GM23338 (cell line): ENCODE results near the gene TRIM58. TPM values are rescaled to one million over a fixed set of nuclear protein-coding genes. Genes with fewer than 3 reads are reported as not detected.

Experiments
- ZNF114 ChIP-seq: fragments of 250-450 bp; sonication (Bioruptor Pico); IDR thresholded peaks from 2 replicates; pipeline ENCODE4 v1.5.0; 2020; ENCODE audit warnings: mild to moderate bottlenecking, moderate library complexity
- polyA plus RNA-seq: library from polyadenylated mRNA; unstranded; fragments of >200 nt; fragmentation: Nextera tagmentation; extraction: Ambion mirVana; gene quantifications from 2 replicates; pipeline ENCODE4 v1.2.1, GENCODE V29; 2016
- total RNA-seq: library from RNA; depleted of rRNA; stranded (reverse); fragments of >200 nt; shearing (Covaris generic); gene quantifications from 2 replicates; pipeline ENCODE4 v1.2.3, GENCODE V29; 2014; rRNA removed
- TF ChIP-seq, protein P1 (sequence below): fragments of 250-450 bp; sonication (Bioruptor Pico); IDR thresholded peaks from 2 replicates; pipeline ENCODE4 v1.5.0; 2020; ENCODE audit warnings: mild to moderate bottlenecking, moderate library complexity
- TF ChIP-seq, protein P2 (sequence below), 2 experiments: fragments of 200-600 bp in 1 of 2; sonication (generic) in 1 of 2; conservative IDR thresholded peaks; 2 replicates each; pipeline versions ENCODE4 v1.5.1 to v1.6.1; 2016 to 2017; ENCODE audit warnings: antibody characterized with exemption in 2 of 2, low read depth in 2 of 2, mild to moderate bottlenecking in 2 of 2, moderate library complexity in 1 of 2

TRIM58 gene
- total and polyA plus RNA-seq, 2 experiments from 2014 or later = 2.4 to 3.4 TPM

DNA sequence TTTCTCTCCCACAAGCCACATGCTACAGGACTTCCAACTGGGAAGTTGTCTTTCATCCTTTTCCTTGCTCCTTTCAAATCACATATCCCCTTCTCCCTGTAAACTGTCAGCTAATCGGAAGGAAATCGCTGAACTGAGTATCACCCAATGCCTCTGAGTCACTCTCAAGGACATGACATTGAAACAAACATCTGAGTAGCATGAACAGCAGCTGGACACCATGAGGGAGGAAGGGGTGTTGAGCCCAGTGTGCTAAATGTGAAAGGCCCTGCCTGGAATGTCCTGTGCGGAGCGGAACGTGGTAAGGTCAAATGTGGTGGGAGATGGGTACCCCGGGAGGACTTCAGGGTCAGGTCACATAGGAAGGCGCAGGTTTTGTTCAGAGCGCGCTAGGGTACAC, 67.9 kb downstream of the TRIM58 start, which contains the start of gene OR2AJ1 (continued):
- TF ChIP-seq, protein P1, sequence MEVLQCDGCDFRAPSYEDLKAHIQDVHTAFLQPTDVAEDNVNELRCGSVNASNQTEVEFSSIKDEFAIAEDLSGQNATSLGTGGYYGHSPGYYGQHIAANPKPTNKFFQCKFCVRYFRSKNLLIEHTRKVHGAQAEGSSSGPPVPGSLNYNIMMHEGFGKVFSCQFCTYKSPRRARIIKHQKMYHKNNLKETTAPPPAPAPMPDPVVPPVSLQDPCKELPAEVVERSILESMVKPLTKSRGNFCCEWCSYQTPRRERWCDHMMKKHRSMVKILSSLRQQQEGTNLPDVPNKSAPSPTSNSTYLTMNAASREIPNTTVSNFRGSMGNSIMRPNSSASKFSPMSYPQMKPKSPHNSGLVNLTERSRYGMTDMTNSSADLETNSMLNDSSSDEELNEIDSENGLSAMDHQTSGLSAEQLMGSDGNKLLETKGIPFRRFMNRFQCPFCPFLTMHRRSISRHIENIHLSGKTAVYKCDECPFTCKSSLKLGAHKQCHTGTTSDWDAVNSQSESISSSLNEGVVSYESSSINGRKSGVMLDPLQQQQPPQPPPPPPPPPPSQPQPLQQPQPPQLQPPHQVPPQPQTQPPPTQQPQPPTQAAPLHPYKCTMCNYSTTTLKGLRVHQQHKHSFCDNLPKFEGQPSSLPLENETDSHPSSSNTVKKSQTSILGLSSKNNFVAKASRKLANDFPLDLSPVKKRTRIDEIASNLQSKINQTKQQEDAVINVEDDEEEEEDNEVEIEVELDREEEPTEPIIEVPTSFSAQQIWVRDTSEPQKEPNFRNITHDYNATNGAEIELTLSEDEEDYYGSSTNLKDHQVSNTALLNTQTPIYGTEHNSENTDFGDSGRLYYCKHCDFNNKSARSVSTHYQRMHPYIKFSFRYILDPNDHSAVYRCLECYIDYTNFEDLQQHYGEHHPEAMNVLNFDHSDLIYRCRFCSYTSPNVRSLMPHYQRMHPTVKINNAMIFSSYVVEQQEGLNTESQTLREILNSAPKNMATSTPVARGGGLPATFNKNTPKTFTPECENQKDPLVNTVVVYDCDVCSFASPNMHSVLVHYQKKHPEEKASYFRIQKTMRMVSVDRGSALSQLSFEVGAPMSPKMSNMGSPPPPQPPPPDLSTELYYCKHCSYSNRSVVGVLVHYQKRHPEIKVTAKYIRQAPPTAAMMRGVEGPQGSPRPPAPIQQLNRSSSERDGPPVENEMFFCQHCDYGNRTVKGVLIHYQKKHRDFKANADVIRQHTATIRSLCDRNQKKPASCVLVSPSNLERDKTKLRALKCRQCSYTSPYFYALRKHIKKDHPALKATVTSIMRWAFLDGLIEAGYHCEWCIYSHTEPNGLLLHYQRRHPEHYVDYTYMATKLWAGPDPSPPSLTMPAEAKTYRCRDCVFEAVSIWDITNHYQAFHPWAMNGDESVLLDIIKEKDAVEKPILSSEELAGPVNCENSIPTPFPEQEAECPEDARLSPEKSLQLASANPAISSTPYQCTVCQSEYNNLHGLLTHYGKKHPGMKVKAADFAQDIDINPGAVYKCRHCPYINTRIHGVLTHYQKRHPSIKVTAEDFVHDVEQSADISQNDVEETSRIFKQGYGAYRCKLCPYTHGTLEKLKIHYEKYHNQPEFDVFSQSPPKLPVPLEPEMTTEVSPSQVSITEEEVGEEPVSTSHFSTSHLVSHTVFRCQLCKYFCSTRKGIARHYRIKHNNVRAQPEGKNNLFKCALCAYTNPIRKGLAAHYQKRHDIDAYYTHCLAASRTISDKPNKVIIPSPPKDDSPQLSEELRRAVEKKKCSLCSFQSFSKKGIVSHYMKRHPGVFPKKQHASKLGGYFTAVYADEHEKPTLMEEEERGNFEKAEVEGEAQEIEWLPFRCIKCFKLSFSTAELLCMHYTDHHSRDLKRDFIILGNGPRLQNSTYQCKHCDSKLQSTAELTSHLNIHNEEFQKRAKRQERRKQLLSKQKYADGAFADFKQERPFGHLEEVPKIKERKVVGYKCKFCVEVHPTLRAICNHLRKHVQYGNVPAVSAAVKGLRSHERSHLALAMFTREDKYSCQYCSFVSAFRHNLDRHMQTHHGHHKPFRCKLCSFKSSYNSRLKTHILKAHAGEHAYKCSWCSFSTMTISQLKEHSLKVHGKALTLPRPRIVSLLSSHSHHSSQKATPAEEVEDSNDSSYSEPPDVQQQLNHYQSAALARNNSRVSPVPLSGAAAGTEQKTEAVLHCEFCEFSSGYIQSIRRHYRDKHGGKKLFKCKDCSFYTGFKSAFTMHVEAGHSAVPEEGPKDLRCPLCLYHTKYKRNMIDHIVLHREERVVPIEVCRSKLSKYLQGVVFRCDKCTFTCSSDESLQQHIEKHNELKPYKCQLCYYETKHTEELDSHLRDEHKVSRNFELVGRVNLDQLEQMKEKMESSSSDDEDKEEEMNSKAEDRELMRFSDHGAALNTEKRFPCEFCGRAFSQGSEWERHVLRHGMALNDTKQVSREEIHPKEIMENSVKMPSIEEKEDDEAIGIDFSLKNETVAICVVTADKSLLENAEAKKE = no peak
- TF ChIP-seq, protein P2, sequence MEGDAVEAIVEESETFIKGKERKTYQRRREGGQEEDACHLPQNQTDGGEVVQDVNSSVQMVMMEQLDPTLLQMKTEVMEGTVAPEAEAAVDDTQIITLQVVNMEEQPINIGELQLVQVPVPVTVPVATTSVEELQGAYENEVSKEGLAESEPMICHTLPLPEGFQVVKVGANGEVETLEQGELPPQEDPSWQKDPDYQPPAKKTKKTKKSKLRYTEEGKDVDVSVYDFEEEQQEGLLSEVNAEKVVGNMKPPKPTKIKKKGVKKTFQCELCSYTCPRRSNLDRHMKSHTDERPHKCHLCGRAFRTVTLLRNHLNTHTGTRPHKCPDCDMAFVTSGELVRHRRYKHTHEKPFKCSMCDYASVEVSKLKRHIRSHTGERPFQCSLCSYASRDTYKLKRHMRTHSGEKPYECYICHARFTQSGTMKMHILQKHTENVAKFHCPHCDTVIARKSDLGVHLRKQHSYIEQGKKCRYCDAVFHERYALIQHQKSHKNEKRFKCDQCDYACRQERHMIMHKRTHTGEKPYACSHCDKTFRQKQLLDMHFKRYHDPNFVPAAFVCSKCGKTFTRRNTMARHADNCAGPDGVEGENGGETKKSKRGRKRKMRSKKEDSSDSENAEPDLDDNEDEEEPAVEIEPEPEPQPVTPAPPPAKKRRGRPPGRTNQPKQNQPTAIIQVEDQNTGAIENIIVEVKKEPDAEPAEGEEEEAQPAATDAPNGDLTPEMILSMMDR (conservative IDR thresholded peaks at IDR 0.05; ENCODE audit: low read depth in 2 of 2) = no peak
- TF ChIP-seq ZNF114 (CRISPR knock-in tag) = no peak

Other genes with a start within 250 kb of the TRIM58 start
- gene OR13G1, start 177.4 kb upstream of the TRIM58 start, total RNA-seq = not detected in 2 replicates
- not detected in 2 replicates for gene OR13G1, start 177.4 kb upstream of the TRIM58 start, polyA plus RNA-seq
- not detected in 2 replicates for gene OR6F1, start 140.5 kb upstream of the TRIM58 start, total RNA-seq
- gene OR6F1, start 140.5 kb upstream of the TRIM58 start, polyA plus RNA-seq = not detected in 2 replicates
- 0.31 TPM in 1 of 2 replicates, not detected in the other for gene OR14K1, start 118.6 kb upstream of the TRIM58 start, total RNA-seq
- not detected in 2 replicates for gene OR14K1, start 118.6 kb upstream of the TRIM58 start, polyA plus RNA-seq
- gene OR14A2, start 109.0 kb upstream of the TRIM58 start, total RNA-seq = not detected in 2 replicates
- 0.60 TPM in 1 of 2 replicates, not detected in the other for gene OR14A2, start 109.0 kb upstream of the TRIM58 start, polyA plus RNA-seq
- not detected in 2 replicates for gene OR1C1, start 96.6 kb upstream of the TRIM58 start, total RNA-seq
- gene OR1C1, start 96.6 kb upstream of the TRIM58 start, polyA plus RNA-seq = 0.21 TPM in 1 of 2 replicates, not detected in the other
- gene OR14A16, start 33.1 kb upstream of the TRIM58 start, total RNA-seq = not detected in 2 replicates
- gene OR14A16, start 33.1 kb upstream of the TRIM58 start, polyA plus RNA-seq = 0.21 and 0.34 TPM in 2 replicates
- not detected in 2 replicates for gene OR11L1, start 15.3 kb upstream of the TRIM58 start, total RNA-seq
- not detected in 2 replicates for gene OR11L1, start 15.3 kb upstream of the TRIM58 start, polyA plus RNA-seq
- gene OR2W3, start 38.4 kb downstream of the TRIM58 start, total RNA-seq = 0.45 and 1.9 TPM in 2 replicates
- gene OR2W3, start 38.4 kb downstream of the TRIM58 start, polyA plus RNA-seq = 0.31 TPM in 1 of 2 replicates, not detected in the other
- not detected in 2 replicates for gene OR2T8, start 63.1 kb downstream of the TRIM58 start, total RNA-seq
- 0.40 TPM in 1 of 2 replicates, not detected in the other for gene OR2T8, start 63.1 kb downstream of the TRIM58 start, polyA plus RNA-seq
- gene OR2AJ1, start 67.7 kb downstream of the TRIM58 start, total RNA-seq = not detected in 2 replicates
- gene OR2AJ1, start 67.7 kb downstream of the TRIM58 start, polyA plus RNA-seq = not detected in 2 replicates
- not detected in 2 replicates for gene OR2L8, start 91.7 kb downstream of the TRIM58 start, total RNA-seq
- not detected in 2 replicates for gene OR2L8, start 91.7 kb downstream of the TRIM58 start, polyA plus RNA-seq
- gene OR2AK2, start 108.0 kb downstream of the TRIM58 start, total RNA-seq = 0.35 TPM in 1 of 2 replicates, not detected in the other
- not detected in 2 replicates for gene OR2AK2, start 108.0 kb downstream of the TRIM58 start, polyA plus RNA-seq
- not detected in 2 replicates for gene OR2L5, start 156.5 kb downstream of the TRIM58 start, total RNA-seq
- not detected in 2 replicates for gene OR2L5, start 156.5 kb downstream of the TRIM58 start, polyA plus RNA-seq
- 0.07 TPM in 1 of 2 replicates, not detected in the other for gene OR2L2, start 172.9 kb downstream of the TRIM58 start, total RNA-seq
- 0.05 and 0.06 TPM in 2 replicates for gene OR2L2, start 172.9 kb downstream of the TRIM58 start, polyA plus RNA-seq
- gene OR2L3, start 189.6 kb downstream of the TRIM58 start, total RNA-seq = not detected in 2 replicates
- gene OR2L3, start 189.6 kb downstream of the TRIM58 start, polyA plus RNA-seq = not detected in 2 replicates
- not detected in 2 replicates for gene OR2L13, start 238.0 kb downstream of the TRIM58 start, total RNA-seq
- gene OR2L13, start 238.0 kb downstream of the TRIM58 start, polyA plus RNA-seq = not detected in 2 replicates